ENCODE results near the gene USP9Y. TPM values are rescaled to one million over a fixed set of nuclear protein-coding genes. Genes with fewer than 3 reads are reported as not detected.
A peak's percentile ranks its signal among the peaks of the same experiment; 100 is the strongest.

The USP9Y gene
- polyA plus RNA-seq, 2 of the 4 experiments (the other 2 are of a cell fraction), result 6.2 to 28.8 TPM

- TF ChIP-seq HOXB5 (CRISPR knock-in tag; IDR thresholded peaks at IDR 0.05) (no peak), RAD21 (conservative IDR thresholded peaks at IDR 0.05 in 1 of 2, IDR thresholded peaks at IDR 0.05 in 1 of 2) (peak in 1 of 2 experiments; percentile 61; a peak in 2 of 5 replicates)
- Histone ChIP-seq H3K4me3 (no peak overlapping the region), H3K4me2 (peak overlapping the region; percentile 82), H3K27ac (no peak overlapping the region), H3K4me1 (peaks cover 16% of the 10 kb centered on the region; the same call in 2 of the 3 replicates), H3K9me3 (no peaks in the 10 kb centered on the region)
- ChIA-PET POLR2A (no interaction called here), CTCF (no interaction called here)
- FAIRE-seq (no peak), ATAC-seq (peak; percentile 68 to 77; a peak in 5 of 6 replicates), DNase-seq (ENCODE audit: low read depth in 1 of 2, low spot score in 1 of 2) (peak in 1 of 2 experiments; percentile 39)
- WGBS (ENCODE audit: missing lambda C conversion rate), result 2% methylated on average over 3 of the region's 3 CpGs
Measured at GRCh38 chrY:12809034-12809433, 108.0 kb downstream of the USP9Y start.

- DNase-seq (ENCODE audit: low read depth in 1 of 2, low spot score in 1 of 2) (peak in 1 of 2 experiments; percentile 4), ATAC-seq (peak in 1 of 2 experiments; percentile 40; a peak in 1 of 6 replicates), FAIRE-seq (no peak)
- 0% methylated on average over 1 of the region's 1 CpG for WGBS (ENCODE audit: missing lambda C conversion rate)
- Histone ChIP-seq H3K9me3 (no peaks in the 10 kb centered on the region), H3K27ac (no peak overlapping the region), H3K4me3 (no peak overlapping the region), H3K4me1 (peaks cover 18% of the 10 kb centered on the region; the same call in 2 of the 3 replicates), H3K4me2 (no peak overlapping the region)
- ChIA-PET POLR2A (no interaction called here), CTCF (no interaction called here)
- TF ChIP-seq POLR2AphosphoS2 (conservative IDR thresholded peaks at IDR 0.05; ENCODE audit: low read length), result no peak
- TF ChIP-seq SMC3 (IDR thresholded peaks at IDR 0.05), result no peak
- TF ChIP-seq HES2 (IDR thresholded peaks at IDR 0.05), result no peak
- no peak for TF ChIP-seq REST (IDR thresholded peaks at IDR 0.05)
- TF ChIP-seq ELK1 (IDR thresholded peaks at IDR 0.05; ENCODE audit: low read depth, low read length), result no peak
- TF ChIP-seq JUN (IDR thresholded peaks at IDR 0.05), result no peak
- TF ChIP-seq ZNF302 (CRISPR knock-in tag; IDR thresholded peaks at IDR 0.05), result no peak
- TF ChIP-seq EP300 (IDR thresholded peaks at IDR 0.05), result no peak
Measured at GRCh38 chrY:12823408-12823807, 122.4 kb downstream of the USP9Y start.

- WGBS (ENCODE audit: missing lambda C conversion rate), result 94% methylated on average over 1 of the region's 1 CpG
- TF ChIP-seq EHF (CRISPR knock-in tag; IDR thresholded peaks at IDR 0.05) (no peak), JUNB (IDR thresholded peaks at IDR 0.05) (no peak), SREBF2 (IDR thresholded peaks at IDR 0.05) (no peak), TFCP2L1 (CRISPR knock-in tag; IDR thresholded peaks at IDR 0.05) (no peak), SMC3 (IDR thresholded peaks at IDR 0.05) (no peak), ZSCAN20 (CRISPR knock-in tag; IDR thresholded peaks at IDR 0.05) (no peak), PBX3 (IDR thresholded peaks at IDR 0.05) (no peak), ELK1 (IDR thresholded peaks at IDR 0.05; ENCODE audit: low read depth, low read length) (no peak), RAD21 (conservative IDR thresholded peaks at IDR 0.05 in 1 of 2, IDR thresholded peaks at IDR 0.05 in 1 of 2) (no peak), EP300 (IDR thresholded peaks at IDR 0.05) (no peak), CBX8 (IDR thresholded peaks at IDR 0.05) (no peak), TP53 (CRISPR knock-in tag; IDR thresholded peaks at IDR 0.05) (no peak), NR3C1 (IDR thresholded peaks at IDR 0.05) (no peak), JUN (IDR thresholded peaks at IDR 0.05) (no peak), MAFK (IDR thresholded peaks at IDR 0.05; ENCODE audit: partially characterized antibody) (no peak), CTCF (IDR thresholded peaks at IDR 0.05) (no peak), FOXS1 (CRISPR knock-in tag; IDR thresholded peaks at IDR 0.05) (no peak)
- DNase-seq (ENCODE audit: low read depth in 1 of 2, low spot score in 1 of 2) (peak in 1 of 2 experiments; percentile 32), FAIRE-seq (no peak), ATAC-seq (peak in 1 of 2 experiments; percentile 66; a peak in 2 of 6 replicates)
- no peak overlapping the region for H3K27ac ChIP-seq
- no peak overlapping the region for H3K4me3 ChIP-seq
- peak overlapping the region; percentile 28; the same call in 2 of the 3 replicates for H3K4me2 ChIP-seq
- CTCF ChIA-PET, result no interaction called here
- H3K9me3 ChIP-seq, result no peaks in the 10 kb centered on the region
- POLR2A ChIA-PET, result no interaction called here
- H3K4me1 ChIP-seq, result peaks cover 18% of the 10 kb centered on the region; the same call in 2 of the 3 replicates
Measured at GRCh38 chrY:12826791-12827190, 125.8 kb downstream of the USP9Y start.
